ENCODE data around the gene ITGA8. TPM values are rescaled to one million over a fixed set of nuclear protein-coding genes. Genes with fewer than 3 reads are reported as not detected.

ITGA8 gene
- total and polyA plus RNA-seq, 2 donors, result 1.3 to 2.8 TPM

GRCh38 chr10:15678851-15679250 lies 40.9 kb downstream of the ITGA8 start:
- Histone ChIP-seq H3K4me3 (ENCODE audit: low read length in 2 of 2) (no peak overlapping the region), H3K27ac (ENCODE audit: low read depth in 1 of 2, low read length in 1 of 2) (no peak overlapping the region), H3K4me1 (ENCODE audit: control insufficient read depth in 2 of 2, insufficient read depth in 2 of 2, low read length in 2 of 2) (no peaks in the 10 kb centered on the region), H3K9me3 (ENCODE audit: control insufficient read depth in 2 of 2, insufficient read depth in 1 of 2, low read length in 1 of 2) (no peaks in the 10 kb centered on the region), H3K36me3 (ENCODE audit: control insufficient read depth in 2 of 2, insufficient read depth in 2 of 2, low read length in 1 of 2) (no peaks in the 10 kb centered on the region), H3K27me3 (ENCODE audit: control insufficient read depth in 2 of 2, insufficient read depth in 1 of 2, low read length in 1 of 2) (no peaks in the 10 kb centered on the region)
- WGBS, result 94% methylated on average over 3 of the region's 3 CpGs
- no peak for DNase-seq (ENCODE audit: low read depth in 6 of 9, low spot score in 9 of 9)

GRCh38 chr10:15672469-15672868 lies 47.3 kb downstream of the ITGA8 start:
- Histone ChIP-seq H3K27ac (ENCODE audit: low read depth in 1 of 2, low read length in 1 of 2) (no peak overlapping the region), H3K4me3 (ENCODE audit: low read length in 2 of 2) (no peak overlapping the region), H3K9me3 (ENCODE audit: control insufficient read depth in 2 of 2, insufficient read depth in 1 of 2, low read length in 1 of 2) (peaks cover 0 to 4% of the 10 kb centered on the region in 2 donors), H3K4me1 (ENCODE audit: control insufficient read depth in 2 of 2, insufficient read depth in 2 of 2, low read length in 2 of 2) (no peaks in the 10 kb centered on the region), H3K27me3 (ENCODE audit: control insufficient read depth in 2 of 2, insufficient read depth in 1 of 2, low read length in 1 of 2) (no peaks in the 10 kb centered on the region), H3K36me3 (ENCODE audit: control insufficient read depth in 2 of 2, insufficient read depth in 2 of 2, low read length in 1 of 2) (no peaks in the 10 kb centered on the region)
- 74% methylated on average over 3 of the region's 3 CpGs for WGBS
- no peak for DNase-seq (ENCODE audit: low read depth in 6 of 9, low spot score in 9 of 9)

GRCh38 chr10:15670880-15671279 lies 48.8 kb downstream of the ITGA8 start:
- Histone ChIP-seq H3K27ac (ENCODE audit: low read depth in 1 of 2, low read length in 1 of 2) (no peak overlapping the region), H3K9me3 (ENCODE audit: control insufficient read depth in 2 of 2, insufficient read depth in 1 of 2, low read length in 1 of 2) (peaks cover 0 to 4% of the 10 kb centered on the region in 2 donors), H3K4me1 (ENCODE audit: control insufficient read depth in 2 of 2, insufficient read depth in 2 of 2, low read length in 2 of 2) (no peaks in the 10 kb centered on the region), H3K4me3 (ENCODE audit: low read length in 2 of 2) (no peak overlapping the region), H3K36me3 (ENCODE audit: control insufficient read depth in 2 of 2, insufficient read depth in 2 of 2, low read length in 1 of 2) (no peaks in the 10 kb centered on the region), H3K27me3 (ENCODE audit: control insufficient read depth in 2 of 2, insufficient read depth in 1 of 2, low read length in 1 of 2) (no peaks in the 10 kb centered on the region)
- 86% methylated on average over 5 of the region's 5 CpGs for WGBS
- DNase-seq (ENCODE audit: low read depth in 6 of 9, low spot score in 9 of 9), result no peak

- H3K4me1 ChIP-seq (ENCODE audit: control insufficient read depth in 2 of 2, insufficient read depth in 2 of 2, low read length in 2 of 2), result no peaks in the 10 kb centered on the region
- 91% methylated on average over 5 of the region's 5 CpGs for whole genome bisulfite sequencing
These were observed 58.1 kb downstream of the ITGA8 start for GRCh38 chr10:15661574-15661973.

GRCh38 chr10:15660990-15661389 lies 58.7 kb downstream of the ITGA8 start:
- H3K27ac ChIP-seq (ENCODE audit: low read depth in 1 of 2, low read length in 1 of 2), result no peak overlapping the region
- no peaks in the 10 kb centered on the region for H3K4me1 ChIP-seq (ENCODE audit: control insufficient read depth in 2 of 2, insufficient read depth in 2 of 2, low read length in 2 of 2)
- H3K36me3 ChIP-seq (ENCODE audit: control insufficient read depth in 2 of 2, insufficient read depth in 2 of 2, low read length in 1 of 2), result no peaks in the 10 kb centered on the region
- DNase-seq (ENCODE audit: low read depth in 6 of 9, low spot score in 9 of 9), result no peak
- H3K9me3 ChIP-seq (ENCODE audit: control insufficient read depth in 2 of 2, insufficient read depth in 1 of 2, low read length in 1 of 2), result no peaks in the 10 kb centered on the region
- no peaks in the 10 kb centered on the region for H3K27me3 ChIP-seq (ENCODE audit: control insufficient read depth in 2 of 2, insufficient read depth in 1 of 2, low read length in 1 of 2)
- 73% methylated on average over 5 of the region's 5 CpGs for WGBS
- H3K4me3 ChIP-seq (ENCODE audit: low read length in 2 of 2), result no peak overlapping the region

More at GRCh38 chr10:15661574-15661973, 58.1 kb downstream of the ITGA8 start:
- DNase-seq (ENCODE audit: low read depth in 6 of 9, low spot score in 9 of 9), result no peak
- no peak overlapping the region for H3K4me3 ChIP-seq (ENCODE audit: low read length in 2 of 2)
- H3K9me3 ChIP-seq (ENCODE audit: control insufficient read depth in 2 of 2, insufficient read depth in 1 of 2, low read length in 1 of 2), result no peaks in the 10 kb centered on the region
- H3K36me3 ChIP-seq (ENCODE audit: control insufficient read depth in 2 of 2, insufficient read depth in 2 of 2, low read length in 1 of 2), result no peaks in the 10 kb centered on the region
- H3K27ac ChIP-seq (ENCODE audit: low read depth in 1 of 2, low read length in 1 of 2), result no peak overlapping the region
- H3K27me3 ChIP-seq (ENCODE audit: control insufficient read depth in 2 of 2, insufficient read depth in 1 of 2, low read length in 1 of 2), result no peaks in the 10 kb centered on the region

- H3K36me3 ChIP-seq (ENCODE audit: control insufficient read depth in 2 of 2, insufficient read depth in 2 of 2, low read length in 1 of 2), result no peaks in the 10 kb centered on the region
- no peak overlapping the region for H3K27ac ChIP-seq (ENCODE audit: low read depth in 1 of 2, low read length in 1 of 2)
- no peaks in the 10 kb centered on the region for H3K9me3 ChIP-seq (ENCODE audit: control insufficient read depth in 2 of 2, insufficient read depth in 1 of 2, low read length in 1 of 2)
- WGBS, result 72% methylated on average over 5 of the region's 5 CpGs
- no peaks in the 10 kb centered on the region for H3K4me1 ChIP-seq (ENCODE audit: control insufficient read depth in 2 of 2, insufficient read depth in 2 of 2, low read length in 2 of 2)
- no peak overlapping the region for H3K4me3 ChIP-seq (ENCODE audit: low read length in 2 of 2)
- no peaks in the 10 kb centered on the region for H3K27me3 ChIP-seq (ENCODE audit: control insufficient read depth in 2 of 2, insufficient read depth in 1 of 2, low read length in 1 of 2)
- DNase-seq (ENCODE audit: low read depth in 6 of 9, low spot score in 9 of 9), result no peak
These were observed 61.5 kb downstream of the ITGA8 start for GRCh38 chr10:15658069-15658702.

GRCh38 chr10:15652757-15653156 lies 67.0 kb downstream of the ITGA8 start:
- 93% methylated on average over 4 of the region's 4 CpGs for WGBS
- Histone ChIP-seq H3K9me3 (ENCODE audit: control insufficient read depth in 2 of 2, insufficient read depth in 1 of 2, low read length in 1 of 2) (no peaks in the 10 kb centered on the region), H3K36me3 (ENCODE audit: control insufficient read depth in 2 of 2, insufficient read depth in 2 of 2, low read length in 1 of 2) (no peaks in the 10 kb centered on the region), H3K27me3 (ENCODE audit: control insufficient read depth in 2 of 2, insufficient read depth in 1 of 2, low read length in 1 of 2) (no peaks in the 10 kb centered on the region), H3K4me1 (ENCODE audit: control insufficient read depth in 2 of 2, insufficient read depth in 2 of 2, low read length in 2 of 2) (no peaks in the 10 kb centered on the region), H3K4me3 (ENCODE audit: low read length in 2 of 2) (no peak overlapping the region), H3K27ac (ENCODE audit: low read depth in 1 of 2, low read length in 1 of 2) (no peak overlapping the region)
- no peak for DNase-seq (ENCODE audit: low read depth in 6 of 9, low spot score in 9 of 9)

GRCh38 chr10:15652117-15652516 lies 67.6 kb downstream of the ITGA8 start:
- Histone ChIP-seq H3K4me1 (ENCODE audit: control insufficient read depth in 2 of 2, insufficient read depth in 2 of 2, low read length in 2 of 2) (no peaks in the 10 kb centered on the region), H3K4me3 (ENCODE audit: low read length in 2 of 2) (no peak overlapping the region), H3K36me3 (ENCODE audit: control insufficient read depth in 2 of 2, insufficient read depth in 2 of 2, low read length in 1 of 2) (no peaks in the 10 kb centered on the region), H3K27ac (ENCODE audit: low read depth in 1 of 2, low read length in 1 of 2) (no peak overlapping the region), H3K9me3 (ENCODE audit: control insufficient read depth in 2 of 2, insufficient read depth in 1 of 2, low read length in 1 of 2) (no peaks in the 10 kb centered on the region), H3K27me3 (ENCODE audit: control insufficient read depth in 2 of 2, insufficient read depth in 1 of 2, low read length in 1 of 2) (no peaks in the 10 kb centered on the region)
- DNase-seq (ENCODE audit: low read depth in 6 of 9, low spot score in 9 of 9), result no peak
- WGBS, result 86% methylated on average over 7 of the region's 7 CpGs

- Histone ChIP-seq H3K4me1 (ENCODE audit: control insufficient read depth in 2 of 2, insufficient read depth in 2 of 2, low read length in 2 of 2) (no peaks in the 10 kb centered on the region), H3K4me3 (ENCODE audit: low read length in 2 of 2) (no peak overlapping the region), H3K36me3 (ENCODE audit: control insufficient read depth in 2 of 2, insufficient read depth in 2 of 2, low read length in 1 of 2) (no peaks in the 10 kb centered on the region), H3K9me3 (ENCODE audit: control insufficient read depth in 2 of 2, insufficient read depth in 1 of 2, low read length in 1 of 2) (no peaks in the 10 kb centered on the region), H3K27ac (ENCODE audit: low read depth in 1 of 2, low read length in 1 of 2) (no peak overlapping the region), H3K27me3 (ENCODE audit: control insufficient read depth in 2 of 2, insufficient read depth in 1 of 2, low read length in 1 of 2) (no peaks in the 10 kb centered on the region)
- no peak for DNase-seq (ENCODE audit: low read depth in 6 of 9, low spot score in 9 of 9)
- WGBS, result 88% methylated on average over 6 of the region's 6 CpGs
These were observed 68.5 kb downstream of the ITGA8 start for GRCh38 chr10:15651175-15651574.

Measured in thymus (tissue), 11 donors.